ENCODE results near the gene ABCC2.

- no peak for TF ChIP-seq CTCF (IDR thresholded peaks at IDR 0.05)
- TF ChIP-seq POLR2A (IDR thresholded peaks at IDR 0.05), result no peak
These were observed 558 bp upstream of the ABCC2 start for GRCh38 chr10:99781734-99782429.
